HEK293T (cell line): ENCODE data around the gene POU3F1.

Experiments used
- BHLHE40 ChIP-seq: fragments of 450-650 bp; IDR thresholded peaks from 2 replicates; pipeline ENCODE4 v1.6.1; 2016; ENCODE audit warnings: mild to moderate bottlenecking, moderate library complexity, borderline replicate concordance
- FOXA1 ChIP-seq: fragments of 450-650 bp; IDR thresholded peaks from 2 replicates; pipeline ENCODE4 v1.6.1; 2016; ENCODE audit warnings: mild to moderate bottlenecking
- FOXM1 ChIP-seq: fragments of 450-650 bp; IDR thresholded peaks from 2 replicates; pipeline ENCODE4 v1.6.1; 2017; ENCODE audit warnings: mild to moderate bottlenecking, borderline replicate concordance
- HDGF ChIP-seq: fragments of 450-650 bp; IDR thresholded peaks from 2 replicates; pipeline ENCODE4 v1.6.1; 2017; ENCODE audit warnings: antibody characterized with exemption, borderline replicate concordance
- L3MBTL2 ChIP-seq: fragments of 450-650 bp; conservative IDR thresholded peaks from 2 replicates; pipeline ENCODE4 v1.6.1; 2016; ENCODE audit warnings: mild to moderate bottlenecking
- LEF1 ChIP-seq: fragments of 450-650 bp; IDR thresholded peaks from 2 replicates; pipeline ENCODE4 v1.6.1; 2017; ENCODE audit warnings: mild to moderate bottlenecking, borderline replicate concordance
- NFRKB ChIP-seq: fragments of 450-650 bp; IDR thresholded peaks from 2 replicates; pipeline ENCODE4 v1.6.1; 2016; ENCODE audit warnings: mild to moderate bottlenecking, moderate library complexity
- SP1 ChIP-seq: fragments of 450-650 bp; IDR thresholded peaks from 2 replicates; pipeline ENCODE4 v1.6.1; 2017
- SUZ12 ChIP-seq: fragments of 450-650 bp; IDR thresholded peaks from 2 replicates; pipeline ENCODE4 v1.6.1; 2016; ENCODE audit warnings: mild to moderate bottlenecking
- TARDBP ChIP-seq: fragments of 450-650 bp; IDR thresholded peaks from 2 replicates; pipeline ENCODE4 v1.6.1; 2016

DNA sequence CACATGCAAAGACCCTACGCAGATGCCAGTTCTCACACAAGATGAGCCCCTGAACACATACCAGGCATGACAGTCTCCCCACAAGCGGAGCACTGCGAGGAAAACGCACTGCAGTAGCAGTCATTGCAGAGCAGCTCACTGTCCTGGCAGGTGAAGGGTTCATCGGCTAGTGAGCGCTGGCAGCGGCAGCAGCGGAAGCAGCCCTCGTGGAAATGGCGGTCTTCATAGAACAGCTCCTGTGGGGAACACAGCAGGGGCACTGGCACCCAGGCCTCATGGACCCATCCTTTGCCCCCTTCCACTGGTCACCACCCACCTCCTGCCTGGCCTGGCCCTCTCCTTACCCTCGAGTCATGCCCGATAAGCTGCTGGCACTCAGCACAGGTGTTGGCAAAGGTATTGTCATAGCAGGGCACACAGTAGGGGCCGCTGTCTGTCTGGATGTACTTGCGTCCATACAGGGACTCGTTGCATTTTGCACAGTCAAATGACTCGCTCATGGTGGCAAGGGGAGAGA is 47.6 kb downstream of the POU3F1 start:
- TF ChIP-seq FOXA1 (no peak), BHLHE40 (no peak), SP1 (no peak), LEF1 (no peak), L3MBTL2 (no peak), TARDBP (no peak), FOXM1 (no peak), HDGF (no peak), SUZ12 (no peak), NFRKB (no peak)
